Epidermal melanocyte (primary cell): ENCODE measurements around the gene PSMA4.
"Not testable (repeated sequence)": the region's sequence is repeated elsewhere in the genome, so short reads cannot be mapped to it uniquely, and the experiment has no call there.

Source experiments
- DNase-seq: peaks from one replicate; pipeline ENCODE4 v3.0.0; 2011; ENCODE audit warnings: low spot score; ENCODE audit not compliant: insufficient read length

PSMA4 gene

DNA sequence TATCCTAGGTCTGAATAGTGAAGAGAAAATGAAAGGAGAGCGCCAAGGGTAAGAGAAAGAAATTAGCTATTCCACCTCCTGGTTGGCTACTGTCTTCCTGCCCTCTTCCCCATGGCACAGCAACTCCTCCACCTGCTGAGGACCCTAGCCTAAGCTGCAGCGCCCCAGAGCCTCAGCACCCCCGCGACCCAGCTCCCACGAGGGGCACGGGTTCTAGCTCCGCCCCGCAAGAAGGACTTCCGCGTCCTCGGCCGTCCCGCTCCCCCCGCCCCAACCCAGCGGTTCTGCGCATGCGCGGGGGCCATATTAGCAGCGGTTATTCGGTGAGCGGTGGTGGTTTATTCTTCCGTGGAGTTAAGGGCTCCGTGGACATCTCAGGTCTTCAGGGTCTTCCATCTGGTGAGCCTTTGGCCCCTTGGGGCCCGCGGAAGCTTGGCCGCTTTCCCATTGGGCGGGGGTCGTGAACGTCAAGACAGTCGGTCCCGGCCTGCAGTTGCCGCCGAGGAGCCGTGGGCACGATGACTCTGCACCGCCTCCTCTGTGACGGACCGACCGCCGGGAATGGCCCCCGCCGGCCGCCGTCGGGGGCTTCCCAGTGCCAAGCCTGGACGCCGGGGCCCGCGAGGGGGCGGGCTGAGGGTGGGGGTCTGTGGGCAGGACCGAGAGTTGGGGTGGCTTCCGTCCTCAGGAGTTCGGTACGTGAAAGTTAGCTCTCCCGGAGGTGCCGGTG lies at the start of gene PSMA4:
Gene PSMA4 (plus strand): TSS at position 304 of the 730 bp plus-strand sequence. CDS start 1,484 bp downstream, outside the sequence.
- DNase-seq, result peak; percentile 77

DNA sequence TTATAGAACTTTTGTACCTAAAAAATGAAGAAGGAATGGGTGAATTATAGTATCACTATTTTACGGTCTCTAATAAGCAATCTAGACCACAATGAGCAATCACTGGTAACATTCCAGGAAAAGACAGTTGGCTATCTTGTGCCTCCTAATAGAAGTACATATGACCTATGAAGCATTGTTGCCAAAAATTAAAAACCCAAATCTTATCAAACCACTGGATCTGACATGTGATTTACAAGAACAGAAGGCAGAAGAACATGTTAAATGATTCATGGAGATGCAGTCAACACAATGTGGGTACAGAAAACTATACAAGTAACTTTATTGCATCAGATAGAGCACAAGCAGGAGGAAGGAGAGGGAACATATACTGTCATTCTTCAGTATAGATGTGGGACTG lies 47.4 kb upstream of the PSMA4 start:
- no peak for DNase-seq

DNA sequence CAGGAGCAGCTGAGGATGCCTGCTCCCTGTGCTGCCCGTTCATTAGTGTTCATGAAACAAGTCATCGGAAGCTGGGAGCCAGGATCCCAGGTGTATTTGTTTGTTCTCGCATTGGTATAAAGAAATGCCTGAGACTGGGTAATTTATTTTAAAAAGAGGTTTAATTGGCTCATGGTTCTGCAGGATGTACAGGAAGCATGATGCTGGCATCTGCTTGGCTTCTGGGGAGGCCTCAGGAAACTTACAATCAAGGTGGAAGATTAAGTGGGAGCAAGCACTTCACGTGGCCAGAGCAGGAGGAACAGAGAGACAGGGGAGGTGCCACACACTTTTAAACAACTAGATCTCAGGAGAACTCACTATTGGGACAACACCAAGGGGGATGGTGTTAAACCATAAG lies 38.4 kb upstream of the PSMA4 start:
- DNase-seq, result no peak

DNA sequence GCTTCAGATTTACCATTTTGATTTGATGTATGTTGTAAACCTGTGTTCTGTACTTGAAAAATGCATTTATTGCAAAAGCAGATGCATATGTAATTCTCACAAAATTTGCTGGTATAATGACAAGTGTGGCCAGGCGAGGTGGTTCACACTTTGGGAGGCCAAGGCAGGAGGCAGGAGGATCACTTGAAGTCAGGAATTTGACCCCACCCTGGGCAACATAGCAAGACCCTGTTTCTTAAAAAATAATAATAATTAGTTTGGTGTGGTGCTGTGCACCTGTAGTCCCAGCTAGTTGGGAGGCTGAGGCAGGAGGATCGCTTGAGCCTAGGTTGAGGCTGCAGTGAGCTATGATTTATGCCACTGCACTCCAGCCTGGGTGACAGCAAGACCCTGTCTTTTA lies 37.6 kb upstream of the PSMA4 start:
- DNase-seq, result no peak

DNA sequence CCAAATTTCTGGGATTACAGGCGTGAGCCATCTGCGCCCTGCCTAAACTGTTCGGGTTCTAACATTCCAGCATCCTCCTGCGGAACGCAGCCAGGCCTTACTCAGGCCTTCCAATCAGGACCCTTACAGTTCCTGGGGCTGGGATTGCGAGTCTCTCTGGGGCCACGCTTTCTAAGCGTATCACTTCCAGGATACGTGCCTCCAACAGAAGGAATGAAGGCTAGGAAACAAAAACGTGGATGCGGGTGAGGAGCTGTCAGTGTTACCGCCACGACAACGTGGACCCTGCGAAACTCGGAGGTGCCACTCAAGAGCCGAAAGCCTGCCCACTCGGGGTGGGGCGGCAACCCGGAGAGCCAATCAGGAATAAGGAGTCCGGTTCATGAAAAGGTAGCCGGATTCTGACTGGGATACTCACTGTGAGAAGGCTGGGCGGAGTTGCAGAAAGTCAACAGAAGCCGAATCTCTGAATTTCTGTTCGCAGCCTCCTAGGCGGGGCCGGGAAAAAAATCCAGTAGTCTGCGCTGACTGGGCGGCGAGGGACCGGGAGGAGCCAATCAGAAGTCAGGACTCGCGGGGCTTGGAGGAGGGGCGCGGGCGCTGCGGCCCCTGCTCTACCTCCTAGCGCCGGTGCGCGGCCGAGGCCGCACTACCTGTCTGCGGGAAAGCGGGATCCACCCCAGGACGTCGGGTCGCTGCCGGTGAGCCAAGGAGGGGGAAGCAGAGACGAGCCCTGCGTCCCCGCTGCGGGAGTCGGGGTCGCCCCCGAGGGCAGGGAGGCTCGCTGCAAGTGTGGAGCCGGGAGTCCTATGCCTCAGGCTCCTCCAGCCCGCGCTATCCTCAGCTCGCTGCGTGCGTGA lies 33.0 kb upstream of the PSMA4 start, which contains the start of gene HYKK:
Gene HYKK (plus strand): TSS at position 607 of the 860 bp plus-strand sequence. CDS start 5,512 bp downstream, outside the sequence.
- DNase-seq, result peak; percentile 96

DNA sequence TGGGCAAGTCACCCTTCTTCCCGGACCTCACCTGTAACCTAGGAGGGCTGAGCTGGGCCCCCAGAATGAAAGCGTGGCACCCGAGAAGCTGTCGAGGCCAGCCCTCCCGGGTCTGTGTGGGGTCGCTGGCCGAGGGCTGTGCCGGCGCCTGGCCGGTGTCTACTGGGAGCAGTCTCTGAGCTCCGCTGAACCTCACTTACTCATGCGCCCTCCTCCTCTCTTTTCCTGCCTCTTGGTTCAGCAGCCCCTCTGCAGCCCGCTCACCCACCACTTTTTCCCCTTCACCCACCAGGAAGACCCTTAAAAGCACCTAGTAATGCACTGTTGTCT lies 32.4 kb upstream of the PSMA4 start:
- DNase-seq, result no peak

DNA sequence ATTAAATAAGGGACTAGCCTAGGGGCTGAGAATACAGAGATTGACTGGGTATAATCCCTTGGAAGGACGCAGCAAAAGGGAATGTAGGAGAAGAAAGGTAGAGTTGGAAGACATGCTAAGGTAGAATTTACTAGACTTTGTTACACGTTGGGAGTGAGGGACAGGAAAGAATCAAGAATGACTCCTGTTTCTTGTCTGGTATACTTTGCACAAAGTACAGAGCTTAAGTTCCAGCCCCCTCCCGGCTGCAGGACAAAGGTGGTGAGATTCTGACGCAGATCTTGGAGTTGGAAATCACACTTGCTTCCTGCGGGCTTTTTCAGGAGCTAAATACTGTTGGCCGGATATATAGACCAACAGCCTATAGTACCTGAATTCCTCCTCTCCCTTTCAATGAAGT lies 32.0 kb upstream of the PSMA4 start:
- no peak for DNase-seq

DNA sequence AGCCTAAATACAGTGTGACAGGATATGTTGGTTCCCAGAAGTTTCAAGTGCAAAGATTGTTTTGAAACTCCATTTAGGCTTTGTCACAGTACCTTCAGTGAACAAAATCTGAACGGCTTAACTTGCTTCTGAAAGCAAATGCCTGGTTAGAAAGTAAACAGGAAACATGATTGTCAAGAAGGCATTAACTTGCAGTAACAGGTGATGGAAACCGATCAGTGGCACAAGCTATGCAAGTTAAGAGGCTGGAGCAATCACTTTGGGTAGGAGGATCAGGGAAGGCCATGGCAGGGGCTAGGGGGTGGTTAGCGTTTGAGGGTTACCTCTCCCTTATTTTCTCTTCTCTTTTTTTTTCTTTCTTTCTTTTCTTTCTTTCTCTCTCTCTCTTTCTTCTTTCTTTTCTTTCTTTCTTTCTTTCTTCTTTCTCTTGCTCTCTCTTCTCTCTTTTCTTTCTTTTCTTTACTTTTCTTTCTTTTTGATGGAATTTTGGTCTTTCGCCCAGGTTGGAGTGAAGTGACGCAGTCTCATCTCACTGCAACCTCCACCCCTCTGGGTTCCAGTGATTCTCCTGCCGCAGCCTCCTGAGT lies 30.4 kb upstream of the PSMA4 start:
- no peak for DNase-seq

DNA sequence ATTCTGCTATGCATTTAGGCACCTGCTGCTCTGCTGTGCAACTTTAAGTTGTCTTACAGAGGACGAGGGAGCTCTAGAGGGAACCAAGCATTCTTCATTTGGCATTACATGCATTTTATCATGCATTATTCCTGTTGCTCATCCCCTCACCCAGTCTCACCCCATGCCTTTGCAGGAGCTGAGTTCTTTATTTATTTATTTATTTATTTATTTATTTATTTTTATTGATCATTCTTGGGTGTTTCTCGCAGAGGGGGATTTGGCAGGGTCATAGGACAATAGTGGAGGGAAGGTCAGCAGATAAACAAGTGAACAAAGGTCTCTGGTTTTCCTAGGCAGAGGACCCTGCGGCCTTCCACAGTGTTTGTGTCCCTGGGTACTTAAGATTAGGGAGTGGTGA lies 20.2 kb upstream of the PSMA4 start:
- DNase-seq, result not testable (repeated sequence)

DNA sequence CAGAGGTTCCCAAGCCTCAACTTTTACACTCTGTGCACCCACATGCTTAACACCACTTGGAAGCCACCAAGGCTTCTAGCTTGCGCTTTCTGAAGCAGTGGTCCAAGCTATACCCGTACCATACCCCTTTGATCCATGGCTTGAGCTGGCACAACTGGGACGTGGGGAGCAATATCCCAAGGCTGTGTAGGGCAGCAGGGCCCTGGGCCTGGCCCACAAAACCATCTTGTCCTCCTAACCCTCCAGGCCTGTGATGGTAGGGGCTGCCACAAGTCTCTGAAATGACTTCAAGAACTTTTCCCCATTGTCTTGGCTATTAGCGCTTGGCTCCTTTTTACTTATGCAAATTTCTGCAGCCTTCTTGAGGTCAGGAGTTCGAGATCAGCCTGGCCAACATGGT lies 16.0 kb upstream of the PSMA4 start:
- DNase-seq, result no peak

DNA sequence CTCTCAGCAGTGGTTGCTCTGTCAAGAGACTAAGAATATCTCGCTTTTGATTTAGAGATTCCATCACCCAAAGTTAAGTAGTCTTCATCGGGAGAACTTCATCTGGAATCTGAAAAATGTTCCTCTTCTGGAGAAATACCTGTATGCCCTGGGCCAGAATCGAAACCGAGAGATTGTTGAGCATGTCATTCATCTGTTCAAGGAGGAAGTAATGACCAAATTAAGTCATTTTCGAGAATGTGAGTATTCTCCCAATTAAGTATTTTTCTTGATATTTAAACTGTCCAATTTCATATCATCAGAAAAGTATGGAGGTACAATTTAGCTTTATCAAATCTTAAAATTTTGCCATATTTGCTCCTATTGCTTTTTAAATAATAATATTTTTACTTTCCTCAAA lies 12.9 kb upstream of the PSMA4 start:
- no peak for DNase-seq

DNA sequence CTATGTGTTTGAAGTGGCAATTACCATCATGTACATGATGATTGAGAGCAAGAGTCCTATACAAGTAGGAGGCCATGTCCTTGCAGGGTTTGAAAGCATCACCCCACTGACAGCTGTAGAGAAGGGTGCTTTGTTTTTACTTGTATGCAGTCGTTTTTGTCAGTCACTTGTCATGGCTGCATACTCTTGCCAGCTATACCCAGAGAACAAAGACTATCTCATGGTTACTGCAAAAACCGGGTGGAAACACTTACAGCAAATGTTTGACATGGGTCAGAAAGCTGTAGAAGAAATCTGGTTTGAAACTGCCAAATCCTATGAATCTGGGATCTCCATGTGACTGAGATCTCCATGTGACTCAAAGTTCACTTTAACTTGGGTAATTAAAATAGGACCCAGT lies 6.9 kb upstream of the PSMA4 start:
- no peak for DNase-seq

DNA sequence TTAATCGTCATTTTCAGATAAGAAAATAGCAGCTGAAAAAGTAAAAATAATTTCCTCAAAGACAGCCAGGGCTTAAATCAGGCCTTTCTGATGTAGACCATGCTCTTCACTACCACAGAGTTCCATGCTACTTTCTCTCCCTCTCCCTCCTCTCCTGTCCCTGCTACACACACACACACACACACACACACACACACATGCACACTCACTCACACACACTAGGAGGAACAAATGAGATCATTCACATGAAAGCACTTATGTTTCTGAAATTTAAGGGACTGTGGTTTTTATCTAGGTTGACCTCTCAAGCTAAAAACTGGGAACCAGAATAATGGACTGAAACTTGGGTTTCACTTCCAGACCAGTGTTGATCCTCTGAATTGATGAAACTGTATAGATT lies 4.1 kb upstream of the PSMA4 start:
- no peak for DNase-seq

DNA sequence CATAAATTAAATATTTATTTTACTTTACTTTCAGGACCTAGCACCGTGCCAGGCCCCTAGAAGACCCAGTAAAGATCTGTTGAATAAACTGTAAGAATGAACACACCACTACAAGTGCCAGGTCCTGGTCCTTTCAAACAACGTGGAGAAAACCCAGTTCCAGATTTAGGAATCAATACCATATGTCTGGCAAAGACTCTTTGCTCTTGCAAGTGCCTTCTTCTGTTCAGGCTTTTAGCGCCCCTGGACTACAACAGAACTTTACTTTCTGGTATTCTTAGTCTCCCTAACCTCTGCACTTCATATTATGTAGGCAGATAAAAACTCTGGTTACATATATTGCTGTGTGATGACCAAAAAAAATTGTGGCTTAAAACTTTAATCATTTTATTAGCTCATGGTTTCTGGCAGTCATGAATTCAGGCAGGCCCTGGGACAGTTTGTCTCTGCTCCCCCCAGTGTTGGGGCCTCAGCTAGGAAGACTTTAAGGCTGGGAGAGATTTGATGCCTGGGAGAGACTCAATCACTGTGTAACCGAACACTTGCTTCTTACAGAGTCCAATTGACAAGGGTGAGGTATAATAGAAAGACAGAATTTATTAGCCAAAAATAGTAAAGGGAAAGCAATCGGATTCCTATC lies 2.9 kb upstream of the PSMA4 start:
- no peak for DNase-seq

DNA sequence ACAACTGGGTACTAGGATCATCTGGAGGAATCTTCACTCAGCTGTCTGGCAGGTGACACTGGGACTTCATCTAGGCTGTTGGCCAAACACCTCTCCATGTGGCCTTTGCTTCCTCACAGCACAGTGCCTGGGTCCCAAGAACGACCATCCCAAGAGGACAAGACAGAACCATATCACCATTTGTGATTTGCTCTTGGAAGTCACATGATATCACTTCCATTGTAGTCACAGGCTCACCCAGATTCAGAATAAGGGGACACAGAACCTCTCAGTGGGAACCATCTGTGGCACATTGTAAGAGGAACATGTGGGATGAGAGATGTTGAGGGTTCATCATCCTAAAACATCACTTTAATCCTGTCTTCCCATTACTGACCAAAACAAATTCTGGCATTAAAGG lies 1.9 kb upstream of the PSMA4 start:
- DNase-seq, result no peak

DNA sequence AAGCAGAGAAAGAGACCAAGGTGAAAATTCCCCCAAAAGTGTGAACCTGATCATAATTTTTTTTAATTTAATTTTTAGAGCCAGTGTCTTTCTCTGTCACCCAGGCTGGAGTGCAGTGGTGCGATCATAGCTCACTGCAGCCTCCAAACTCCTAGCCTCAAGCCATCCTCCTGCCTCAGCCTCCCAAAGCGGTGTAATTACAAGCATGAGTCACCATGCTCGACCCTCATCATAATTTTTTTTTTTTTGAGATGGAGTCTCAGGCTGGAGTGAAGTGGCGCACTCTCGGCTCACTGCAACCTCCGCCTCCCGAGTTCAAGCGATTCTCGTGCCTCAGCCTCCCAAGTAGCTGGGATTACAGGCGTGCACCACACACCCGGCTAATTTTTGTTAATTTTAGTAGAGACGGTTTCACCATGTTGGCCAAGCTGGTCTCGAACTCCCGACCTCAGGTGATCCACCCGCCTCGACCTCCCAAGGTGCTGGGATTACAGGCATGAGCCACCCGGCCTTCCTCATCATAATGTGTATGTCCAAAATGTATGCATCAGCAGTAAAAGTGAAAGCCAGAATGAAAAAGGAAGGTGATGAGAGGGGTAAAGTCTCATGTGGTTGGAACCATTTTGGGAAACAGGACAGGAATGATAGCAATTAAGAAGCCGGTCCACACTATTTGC lies 642 bp upstream of the PSMA4 start:
- not testable (repeated sequence) for DNase-seq

DNA sequence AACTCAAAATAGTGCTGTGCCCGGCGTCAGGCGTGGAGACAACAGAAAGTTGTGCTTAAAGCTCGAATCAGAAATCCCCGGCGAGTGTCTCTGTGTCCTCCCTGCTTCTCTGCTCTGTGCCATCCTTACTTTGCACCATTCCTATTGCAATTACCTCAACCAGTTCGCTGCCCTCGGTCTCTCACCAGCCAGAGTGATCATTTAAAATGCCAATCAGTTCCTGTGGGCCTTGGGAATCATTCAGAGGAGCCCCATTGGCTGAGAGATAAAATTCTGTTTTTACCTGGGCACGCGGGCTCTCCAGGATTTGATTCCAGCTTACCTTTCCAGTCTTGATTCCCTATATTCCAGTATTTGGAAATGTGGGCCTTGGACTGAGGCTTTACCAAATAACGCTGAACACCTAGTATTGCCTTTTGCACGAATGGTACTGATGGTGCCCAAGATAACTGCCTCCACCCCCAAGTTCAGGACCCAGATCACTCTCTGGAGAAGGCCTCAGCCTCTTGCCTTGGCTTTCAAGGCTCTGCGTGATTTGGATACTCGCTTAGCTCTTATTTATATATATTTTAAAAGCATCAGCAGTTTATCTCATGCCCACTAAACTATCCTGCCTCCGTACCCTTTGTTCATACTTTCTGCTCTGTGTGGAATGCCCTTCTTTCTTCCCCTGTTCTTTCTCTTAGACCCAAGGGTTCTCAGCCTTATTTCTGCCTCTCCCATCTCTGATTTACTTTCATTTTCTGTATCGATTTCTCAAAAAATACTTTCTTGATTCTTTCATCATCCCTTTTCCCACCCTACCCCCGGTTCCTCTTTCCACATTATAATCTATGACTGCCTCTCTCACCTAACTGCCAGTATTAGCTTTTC lies 863 bp downstream of the PSMA4 start:
- no peak for DNase-seq

DNA sequence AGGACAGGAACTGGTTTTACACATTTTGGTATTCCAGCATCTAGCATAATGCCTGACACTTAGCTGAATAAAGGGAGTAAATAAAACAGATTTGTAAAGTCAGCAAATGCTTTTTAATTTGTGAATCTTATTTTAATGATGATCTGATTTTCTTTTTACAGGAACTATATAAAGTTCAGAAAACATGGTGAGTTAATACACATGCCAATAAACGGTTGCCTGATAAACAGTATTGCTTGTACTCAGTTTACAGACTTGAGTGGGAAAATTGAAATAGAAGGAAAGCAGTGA lies 1.4 kb downstream of the PSMA4 start:
- no peak for DNase-seq

DNA sequence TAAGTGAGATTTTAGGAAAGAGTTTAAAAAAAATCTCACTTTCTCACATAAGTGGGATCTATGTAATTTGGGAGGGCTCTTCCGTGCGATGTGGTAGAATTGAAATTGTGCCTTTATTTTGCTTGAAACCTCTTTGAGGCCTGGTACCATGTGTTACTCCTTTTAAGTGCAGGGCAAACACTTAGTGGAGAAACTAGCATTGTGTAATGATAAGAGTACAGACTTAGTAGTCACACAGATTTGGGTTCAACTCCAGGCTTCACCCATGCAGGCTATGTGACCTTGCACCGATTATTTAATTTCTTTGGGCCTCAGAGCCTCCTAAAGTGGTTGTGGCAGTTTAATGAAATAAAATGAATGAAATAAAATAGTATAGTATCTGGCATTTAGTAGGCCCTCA lies 2.4 kb downstream of the PSMA4 start:
- DNase-seq, result no peak

DNA sequence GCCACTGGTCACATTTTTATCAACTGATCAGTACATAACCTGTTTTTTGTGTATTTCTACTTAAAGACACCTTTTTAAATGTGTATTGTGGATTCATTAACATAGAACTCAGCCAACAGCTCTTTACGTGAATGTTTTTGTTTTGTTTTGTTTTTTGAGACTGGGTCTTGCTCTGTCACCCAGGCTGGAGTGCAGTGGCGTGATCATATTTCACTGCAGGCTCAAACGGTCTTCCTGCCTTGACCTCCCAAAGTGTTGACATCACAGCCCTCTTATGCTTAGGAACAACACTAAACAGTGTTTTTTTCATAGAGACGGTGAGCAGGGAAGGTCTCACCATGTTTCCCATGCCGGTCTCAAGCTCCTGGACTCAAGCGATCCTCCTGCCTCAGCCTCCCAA lies 9.9 kb downstream of the PSMA4 start:
- DNase-seq, result no peak

DNA sequence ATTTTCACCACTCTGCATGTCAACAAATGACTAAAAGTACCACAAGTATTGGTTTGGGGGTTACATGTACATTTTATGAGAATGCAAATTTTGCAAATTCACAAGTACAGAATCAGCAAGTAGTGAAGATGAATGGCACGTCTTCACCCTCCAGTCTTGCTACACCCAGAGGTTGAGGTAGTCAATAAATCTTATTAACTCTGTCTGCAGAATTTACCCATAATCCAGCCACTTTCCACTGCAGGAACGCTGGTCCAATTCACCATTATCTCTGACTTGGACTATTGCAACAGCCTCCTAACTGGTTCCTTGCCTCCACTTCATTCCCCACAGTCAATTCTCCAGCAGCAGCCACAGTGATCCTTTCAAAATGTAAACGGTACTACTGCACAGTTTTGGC lies 10.6 kb downstream of the PSMA4 start:
- DNase-seq, result no peak
